WI38 (cell line): ENCODE measurements around the gene KLHL3.

Experiments
- H3K4me3 ChIP-seq: 2 replicates; pipeline ENCODE4 v1.5.1; 2011; ENCODE audit warnings: low read depth, mild to moderate bottlenecking, control low read depth, low read length
- CTCF ChIP-seq: IDR thresholded peaks from 2 replicates; pipeline ENCODE4 v1.5.1; 2012; ENCODE audit warnings: low read depth, mild to moderate bottlenecking, control low read depth, low read length

Gene KLHL3

GRCh38 chr5:137714946-137715345, 20.9 kb downstream of the KLHL3 start:
- no peak for TF ChIP-seq CTCF
- no peak overlapping the region for H3K4me3 ChIP-seq

DNA sequence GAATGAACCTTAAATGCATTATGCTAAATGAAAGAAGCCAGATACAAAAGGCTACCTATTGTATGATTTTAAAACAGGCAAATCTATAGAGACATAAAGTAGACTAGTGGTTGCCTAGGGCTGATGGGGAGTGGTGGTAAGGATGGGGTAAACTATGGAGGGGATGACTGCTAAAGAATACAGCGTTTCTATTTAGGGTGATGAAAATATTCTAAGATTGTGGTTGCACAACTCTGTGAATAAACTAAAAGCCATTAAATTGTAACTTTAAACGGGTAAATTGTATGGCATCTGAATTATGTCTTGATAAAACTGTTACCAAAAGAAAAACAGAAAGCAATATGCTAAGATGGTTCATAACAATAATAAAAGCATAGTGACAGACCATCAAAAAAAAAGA, 21.4 kb downstream of the KLHL3 start:
- no peak overlapping the region for H3K4me3 ChIP-seq
- no peak for TF ChIP-seq CTCF

- TF ChIP-seq CTCF: no peak
- H3K4me3 ChIP-seq: no peak overlapping the region
These were observed 23.7 kb downstream of the KLHL3 start for GRCh38 chr5:137712139-137712667.

DNA sequence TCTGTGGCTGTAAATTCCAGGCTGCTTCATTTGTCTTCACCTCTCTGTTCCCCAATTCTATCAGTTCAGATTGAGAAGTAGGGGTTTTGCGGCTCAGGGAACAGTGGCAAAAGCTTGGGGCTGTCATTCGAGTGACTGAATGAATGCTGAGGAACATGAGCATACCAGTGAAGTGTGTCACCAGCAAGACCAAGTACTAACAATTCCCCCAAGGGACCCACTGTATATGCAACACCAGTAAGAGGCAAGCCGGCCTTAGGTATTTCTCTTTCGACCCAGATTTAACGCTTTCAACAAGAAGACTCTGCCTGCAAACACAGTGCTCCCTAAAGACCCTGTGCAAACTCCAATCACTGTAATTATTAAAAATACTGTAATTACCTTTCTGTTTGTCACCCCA, 25.8 kb downstream of the KLHL3 start:
- no peak overlapping the region for H3K4me3 ChIP-seq
- no peak for TF ChIP-seq CTCF

- H3K4me3 ChIP-seq: no peak overlapping the region
- TF ChIP-seq CTCF: no peak
These were observed 26.9 kb downstream of the KLHL3 start for GRCh38 chr5:137708796-137709559.

- H3K4me3 ChIP-seq: no peak overlapping the region
- TF ChIP-seq CTCF: no peak
These were observed 27.8 kb downstream of the KLHL3 start for GRCh38 chr5:137708062-137708461.

DNA sequence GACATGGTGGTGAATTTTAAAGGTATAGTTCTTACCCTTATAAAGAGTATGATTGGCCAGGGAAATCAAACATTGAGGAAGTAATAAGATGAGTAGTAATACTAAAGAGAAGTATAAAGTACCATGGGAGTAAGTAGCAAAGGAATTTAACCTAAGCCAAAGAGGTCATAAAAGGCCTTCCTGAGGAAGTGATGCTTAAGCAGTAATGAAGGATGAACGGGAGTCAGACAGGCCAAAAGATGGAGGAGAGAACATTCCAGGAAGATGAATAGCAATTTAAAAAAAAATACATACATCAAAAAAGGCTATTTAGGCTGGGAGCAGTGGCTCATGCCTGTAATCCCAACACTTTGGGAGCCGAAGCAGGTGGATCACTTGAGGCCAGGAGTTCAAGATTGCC, 29.0 kb downstream of the KLHL3 start:
- no peak for TF ChIP-seq CTCF
- H3K4me3 ChIP-seq: no peak overlapping the region
